Stimulated activated CD8-positive, alpha-beta memory T cell treated with anti-CD3 and anti-CD28 coated beads, Interleukin-2, amount 100 ng/mL, for 48 hours (primary cell): Measurements from ENCODE around the gene PCYT1A.
A peak's percentile ranks its signal among the peaks of the same experiment; 100 is the strongest.
"Not testable (repeated sequence)": the region's sequence is repeated elsewhere in the genome, so short reads cannot be mapped to it uniquely, and the experiment has no call there.

Source experiments
- DNase-seq, 2 donors: peaks; one replicate each; pipeline ENCODE4 v3.0.0-alpha.2; 2020; ENCODE audit warnings: low read depth in 2 of 2

Gene PCYT1A

DNA sequence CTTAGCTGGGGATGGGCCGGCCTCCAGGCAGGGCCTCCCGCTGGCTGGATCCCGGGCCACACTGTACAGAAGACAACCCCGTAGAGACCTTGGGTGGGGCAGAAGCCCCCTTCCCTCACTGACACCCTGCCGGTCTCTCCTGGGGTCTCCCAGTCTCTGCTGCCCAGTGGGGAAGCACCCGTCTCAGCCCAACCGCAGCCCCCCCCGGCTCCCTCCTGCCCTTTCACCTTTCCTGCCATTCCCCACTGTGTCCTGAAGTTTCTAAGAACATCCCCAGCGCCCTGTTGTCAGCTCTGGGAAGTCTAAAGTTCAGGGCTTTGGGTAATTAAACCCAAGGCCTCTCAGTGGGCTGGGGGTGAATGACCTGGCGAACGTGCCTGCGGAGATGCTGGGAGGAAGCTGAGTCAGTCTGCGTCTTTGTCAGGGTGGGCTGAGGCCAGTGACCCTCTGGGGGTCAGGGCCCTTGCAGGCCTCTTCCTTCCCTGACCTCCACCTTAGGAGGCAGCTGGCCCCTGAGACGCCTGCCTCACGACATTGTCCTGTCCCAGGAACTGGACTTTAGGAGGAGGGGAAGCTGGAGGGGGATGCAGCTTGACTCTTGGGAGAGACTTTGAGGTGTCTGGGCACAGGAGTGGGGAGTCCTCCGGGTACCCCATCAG, 72.6 kb downstream of the PCYT1A start:
- no peak for DNase-seq

DNA sequence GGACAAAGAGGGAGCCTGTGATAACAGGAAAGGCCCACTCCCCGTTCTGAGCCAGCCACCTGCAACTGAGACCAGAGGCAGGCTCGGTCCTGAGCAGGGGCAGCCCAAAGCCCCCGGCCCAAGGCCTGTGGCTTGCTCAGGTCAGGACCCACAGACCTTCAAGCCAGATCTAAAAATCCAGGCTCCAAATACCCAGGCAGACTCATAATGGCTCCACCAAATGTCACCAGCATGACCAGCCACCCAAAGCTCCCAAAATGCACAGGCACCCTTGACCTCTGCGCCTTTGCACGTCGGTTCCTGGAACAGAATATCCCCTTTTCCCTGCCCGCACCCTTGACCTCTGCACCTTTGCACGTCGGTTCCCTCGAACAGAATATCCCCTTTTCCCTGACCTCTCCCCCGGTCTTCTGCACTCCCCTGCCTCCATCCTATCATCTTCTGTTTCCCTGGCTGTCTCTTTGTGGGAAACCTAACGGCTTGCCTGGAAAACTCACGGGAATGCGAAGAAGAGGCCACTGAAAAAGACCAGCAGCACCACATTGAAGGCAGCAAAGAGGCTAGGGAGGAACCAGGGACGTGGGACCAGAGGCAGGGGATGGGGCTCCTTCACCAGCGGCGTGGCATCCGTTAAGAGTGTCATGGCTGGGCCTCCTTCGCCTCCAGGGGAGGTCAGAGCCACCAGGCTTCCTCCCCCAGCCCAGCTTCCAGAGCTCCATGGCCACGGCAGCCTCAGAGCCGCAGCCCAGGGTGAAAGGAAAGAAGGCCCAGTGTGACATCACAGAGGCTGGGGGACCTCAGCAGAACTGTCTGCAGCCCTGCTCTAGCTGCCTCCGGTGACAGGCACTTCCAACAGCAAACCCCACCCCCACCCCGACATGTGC, 76.6 kb downstream of the PCYT1A start, which contains the start of gene ZDHHC19:
Gene ZDHHC19, minus strand, starts transcription at position 728 of the 884 bp plus-strand sequence. Its CDS starts 85 bp downstream, at position 643.
- no peak for DNase-seq

DNA sequence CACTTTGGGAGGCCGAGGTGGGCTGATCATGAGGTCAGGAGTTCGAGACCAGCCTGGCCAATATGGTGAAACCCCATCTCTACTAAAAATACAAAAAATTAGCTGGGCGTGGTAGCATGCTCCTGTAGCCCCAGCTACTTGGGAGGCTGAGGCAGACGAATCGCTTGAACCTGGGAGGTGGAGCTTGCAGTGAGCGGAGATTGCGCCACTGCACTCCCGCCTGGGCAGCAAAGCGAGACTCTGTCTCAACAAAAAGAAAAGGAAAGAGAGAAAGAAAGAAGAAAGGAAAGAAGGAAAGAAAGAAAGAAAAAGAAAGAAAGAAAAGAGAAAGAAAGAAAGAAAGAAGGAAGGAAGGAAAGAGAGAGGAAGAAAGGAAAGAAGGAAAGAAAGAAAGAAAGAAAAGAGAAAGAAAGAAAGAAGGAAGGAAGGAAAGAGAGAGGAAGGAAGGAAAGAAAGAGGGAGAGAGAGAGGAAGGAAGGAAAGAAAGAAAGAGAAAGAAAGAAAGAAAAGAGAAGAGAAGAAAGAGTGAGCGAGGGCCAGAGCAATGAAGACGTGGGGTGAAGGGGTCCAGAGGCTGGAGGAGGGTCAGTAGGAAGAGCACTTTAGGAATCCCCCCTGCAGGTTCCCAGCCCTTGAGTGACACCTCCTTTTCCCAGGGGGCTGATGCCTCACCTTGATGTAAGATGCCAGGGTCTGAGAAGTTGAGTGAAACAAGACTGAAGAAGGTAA, 77.4 kb downstream of the PCYT1A start:
- not testable (repeated sequence) for DNase-seq

DNA sequence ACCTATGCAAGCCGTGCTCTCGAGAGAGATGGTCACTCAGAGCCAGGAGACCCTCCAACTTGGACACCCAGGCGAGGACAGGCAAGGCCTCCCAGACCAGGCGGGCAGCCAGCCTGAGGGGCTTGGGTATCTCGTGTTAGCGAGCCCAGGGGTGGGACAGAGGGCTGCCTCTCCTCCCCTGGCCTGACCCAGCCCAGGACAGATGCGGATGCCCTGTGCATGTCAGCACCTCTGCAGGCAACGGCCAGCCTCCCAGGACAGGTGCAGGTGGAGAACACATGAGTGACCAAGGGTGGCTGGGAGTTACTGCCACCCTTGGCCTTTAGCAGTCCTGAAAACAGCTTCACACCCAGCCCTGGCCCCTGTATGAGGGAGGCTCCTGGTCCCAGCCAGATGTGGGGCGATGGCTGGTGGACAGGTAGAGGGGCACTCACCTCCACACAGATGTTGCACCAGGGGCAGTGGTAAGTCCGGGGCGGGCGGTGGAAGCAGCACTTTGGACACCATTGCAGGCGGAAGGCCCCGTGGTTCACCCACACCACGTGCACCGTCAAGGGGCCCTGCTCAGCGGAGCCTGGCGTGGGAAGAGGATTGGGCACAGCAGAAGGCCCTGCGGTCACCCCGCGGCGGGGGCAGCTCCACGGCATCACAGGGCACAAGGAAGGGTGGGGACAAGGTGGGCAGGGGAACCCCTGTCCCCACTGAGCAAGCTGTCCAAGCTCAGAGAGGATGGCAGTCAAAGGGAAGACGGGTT, 78.4 kb downstream of the PCYT1A start:
- DNase-seq = no peak

DNA sequence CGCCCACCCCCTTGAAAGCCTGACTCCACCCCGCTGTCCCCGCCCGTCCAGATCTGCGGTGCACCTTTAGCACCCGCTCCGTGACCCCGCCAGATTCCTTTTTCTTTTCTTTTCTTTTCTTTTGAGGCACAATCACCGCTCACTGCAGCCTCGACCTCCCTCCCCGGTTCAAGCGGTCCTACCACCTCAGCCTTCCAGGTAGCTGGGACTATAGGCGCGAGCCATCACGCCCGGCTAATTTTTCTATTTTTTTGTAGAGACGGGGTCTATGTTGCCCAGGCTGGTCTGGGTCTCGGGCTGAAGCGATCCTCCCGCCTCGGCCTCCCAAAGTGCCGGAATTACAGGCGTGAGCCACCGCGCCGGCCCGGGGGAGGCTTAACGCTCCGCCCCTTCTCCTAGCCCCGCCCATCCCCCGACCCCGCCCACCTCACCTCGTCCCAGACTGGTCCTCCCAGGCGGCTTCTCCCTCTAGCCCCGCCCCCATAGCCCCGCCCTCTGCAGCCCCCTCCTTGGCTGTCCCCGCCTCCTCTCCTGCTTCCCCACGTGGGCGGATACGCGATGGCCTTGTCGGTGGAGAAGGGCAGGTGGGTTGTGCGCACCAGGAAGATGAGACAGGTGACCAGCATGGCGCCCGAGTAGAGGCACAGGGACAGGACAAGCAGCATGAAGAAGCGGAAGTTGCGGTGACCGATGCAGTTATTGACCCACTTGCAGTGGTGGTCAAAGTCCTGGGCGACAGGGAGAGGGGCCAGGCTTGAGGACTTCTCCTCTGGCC, 79.5 kb downstream of the PCYT1A start:
- DNase-seq = peak; percentile 46 to 61

DNA sequence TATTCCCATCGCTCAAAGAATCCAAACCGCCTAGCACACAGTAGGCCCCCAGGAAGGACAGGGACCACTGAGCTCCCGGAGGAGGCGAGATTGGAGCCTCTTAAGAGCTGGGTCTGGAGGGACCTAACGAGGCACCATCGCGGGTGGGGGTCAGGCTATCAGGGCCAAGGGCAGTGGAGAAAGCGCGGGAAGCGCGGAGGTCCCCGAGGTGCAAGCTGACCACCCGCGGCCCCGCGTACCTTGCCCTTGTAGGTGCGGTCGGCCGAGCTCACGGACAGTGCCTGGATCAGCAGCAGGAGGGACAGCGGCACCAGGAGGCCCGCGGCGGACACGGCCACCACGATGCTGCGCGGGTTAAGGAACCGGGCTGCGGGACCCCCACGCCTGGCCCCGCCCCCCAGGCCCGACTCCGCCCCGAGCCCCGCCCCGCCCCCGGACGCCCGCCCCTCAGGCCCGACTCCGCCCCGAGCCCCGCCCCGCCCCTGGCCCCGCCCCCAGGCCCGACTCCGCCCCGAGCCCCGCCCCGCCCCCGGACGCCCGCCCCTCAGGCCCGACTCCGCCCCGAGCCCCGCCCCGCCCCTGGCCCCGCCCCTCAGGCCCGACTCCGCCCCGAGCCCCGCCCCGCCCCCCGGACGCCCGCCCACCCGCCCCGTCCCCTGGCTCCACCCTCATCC, 80.2 kb downstream of the PCYT1A start:
- DNase-seq = no peak

DNA sequence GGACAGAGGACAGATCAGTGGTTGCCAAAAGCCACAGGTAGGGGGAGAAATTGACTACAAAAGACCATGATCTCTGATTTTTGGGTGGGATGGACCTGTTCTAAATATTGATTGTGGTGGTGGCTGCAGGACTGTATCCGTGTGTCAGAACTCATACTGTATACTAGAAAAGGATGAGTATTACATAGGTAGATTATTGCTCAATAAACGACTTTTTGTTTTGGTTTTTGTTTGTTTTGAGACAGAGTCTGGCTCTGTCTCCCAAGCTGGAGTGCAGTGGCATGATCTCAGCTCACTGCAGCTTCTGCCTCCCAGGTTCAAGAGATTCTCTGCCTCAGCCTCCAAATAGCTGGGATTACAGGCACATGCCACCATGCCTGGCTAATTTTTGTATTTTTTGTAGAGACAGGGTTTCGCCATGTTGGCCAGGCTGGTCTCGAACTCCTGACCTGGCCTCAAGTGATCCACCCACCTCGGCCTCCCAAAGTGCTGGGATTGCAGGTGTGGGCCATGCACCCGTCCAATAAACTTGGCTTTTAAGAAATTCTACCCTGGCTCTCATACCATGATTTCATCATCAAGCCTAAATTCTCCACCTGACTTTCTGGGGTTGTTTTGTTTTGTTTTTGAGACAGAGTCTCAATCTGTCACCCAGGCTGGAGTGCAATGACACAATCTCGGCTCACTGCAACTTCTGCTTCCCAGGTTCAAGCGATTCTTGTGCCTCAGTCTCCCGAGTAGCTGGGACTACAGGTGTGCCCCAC, 81.9 kb downstream of the PCYT1A start:
- not testable (repeated sequence) for DNase-seq

DNA sequence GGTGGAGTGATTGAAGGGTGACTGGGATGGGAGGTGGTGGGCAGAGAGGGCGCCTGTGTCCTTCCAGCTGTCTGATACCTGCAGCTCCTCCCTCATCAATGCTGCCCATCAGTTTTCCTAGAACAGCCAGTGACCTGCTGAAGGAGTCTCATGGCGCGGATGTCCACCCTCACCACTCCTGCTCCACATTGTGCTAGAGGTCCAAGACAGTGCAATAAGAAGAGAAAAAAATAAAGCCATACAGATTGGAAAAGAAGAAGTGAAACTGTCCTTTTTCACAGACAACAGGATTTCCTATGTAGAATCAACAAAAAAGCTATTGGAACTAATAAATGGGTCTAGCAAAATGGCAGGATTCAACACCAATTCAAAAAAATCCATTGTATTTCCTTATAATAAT, 83.7 kb downstream of the PCYT1A start:
- no peak for DNase-seq

DNA sequence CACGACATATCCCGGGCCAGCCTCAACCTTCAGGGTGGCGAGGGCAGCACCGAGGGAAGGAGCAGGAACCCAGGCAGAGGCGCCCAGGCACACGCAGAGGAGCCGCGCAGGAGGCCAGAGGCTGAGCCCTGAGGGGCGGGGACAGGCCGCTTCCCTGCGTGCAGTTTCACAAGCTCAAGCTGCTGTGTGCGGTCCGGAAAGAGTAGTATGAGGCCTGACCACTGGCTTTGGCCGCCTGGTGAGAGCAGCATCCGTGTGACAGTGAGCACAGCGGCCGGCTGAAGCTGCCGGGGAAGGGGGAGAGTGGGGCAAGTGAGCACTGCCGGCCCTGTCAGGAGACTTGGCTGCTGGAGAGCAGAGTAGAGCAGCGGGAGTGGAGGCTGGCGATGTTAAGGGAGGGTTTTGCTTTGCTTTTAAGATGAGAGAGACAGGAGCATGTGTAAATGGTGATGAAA, 85.0 kb downstream of the PCYT1A start:
- DNase-seq = no peak

DNA sequence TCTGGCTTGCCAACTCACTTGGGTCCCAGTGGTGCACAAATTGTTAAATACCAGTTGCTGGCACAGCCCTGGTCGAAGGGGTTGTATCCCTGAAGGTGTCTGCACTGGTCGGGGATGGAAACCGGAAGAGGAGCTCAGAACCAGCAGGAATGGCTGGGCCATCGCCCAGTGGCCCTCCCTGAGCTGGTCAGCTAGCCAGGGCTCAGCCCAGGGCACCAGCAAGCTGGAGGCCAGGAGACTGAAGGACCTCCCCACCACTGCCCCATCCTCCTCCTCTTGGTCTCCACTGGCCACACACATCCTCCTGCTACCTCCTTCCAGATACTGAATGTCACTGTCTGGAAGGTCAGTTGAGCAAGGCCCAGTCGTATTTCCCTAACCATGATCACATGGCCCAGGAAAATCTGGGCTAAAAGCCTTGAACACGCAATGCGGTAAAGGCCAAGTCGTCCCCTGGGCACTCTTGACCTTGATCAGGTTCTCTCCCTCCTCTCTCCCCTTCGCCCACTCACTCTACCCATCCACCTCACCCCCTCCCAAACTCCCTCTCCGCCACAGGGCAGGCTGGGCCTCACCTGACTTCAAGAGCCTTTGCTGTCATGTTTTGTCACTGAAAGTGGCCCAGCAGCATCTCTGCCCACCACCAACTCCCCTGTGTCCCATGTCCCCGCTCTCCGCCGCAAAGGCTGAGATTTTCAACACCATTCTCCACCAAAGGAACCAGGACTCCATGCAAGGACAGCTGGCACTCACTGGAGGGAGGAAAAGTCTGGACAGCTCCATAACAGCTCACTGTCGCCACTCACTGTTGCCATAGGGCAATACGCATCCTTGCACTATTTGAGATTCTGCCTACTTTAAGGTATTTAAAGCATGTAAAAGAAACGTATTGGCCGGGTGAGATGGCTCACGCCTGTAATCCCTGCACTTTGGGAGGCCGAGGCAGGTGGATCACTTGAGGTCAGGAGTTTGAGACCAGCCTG, 88.5 kb downstream of the PCYT1A start:
- no peak for DNase-seq

DNA sequence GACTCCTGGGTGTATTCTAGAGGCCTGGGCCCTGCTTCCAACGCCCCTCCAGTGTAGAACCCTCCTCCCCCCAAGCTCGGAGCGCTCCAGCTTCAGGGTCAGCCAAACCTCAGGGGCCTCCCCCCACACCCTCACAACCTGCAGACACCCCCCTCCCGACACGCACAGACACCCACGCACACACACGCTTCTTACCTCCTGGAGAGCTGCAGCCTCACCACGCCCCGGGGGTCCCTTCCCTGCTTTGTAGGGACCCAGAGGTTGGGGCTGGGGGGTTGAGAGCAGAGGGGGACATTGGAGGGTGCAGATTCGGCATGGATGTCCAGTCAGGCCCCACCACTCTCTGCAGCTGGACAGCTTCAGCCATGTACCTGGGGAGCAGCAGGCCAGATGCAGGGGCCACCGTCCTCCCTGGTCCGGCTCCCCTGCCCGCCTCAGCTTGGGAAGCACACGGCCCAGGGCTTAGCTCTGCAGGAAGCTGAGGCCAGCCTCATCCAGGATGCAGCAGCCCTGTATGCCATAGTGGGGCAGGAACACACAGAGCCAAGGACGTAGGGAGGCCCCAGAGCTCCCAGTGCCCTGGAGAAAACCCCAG, 89.3 kb downstream of the PCYT1A start:
- DNase-seq = no peak

DNA sequence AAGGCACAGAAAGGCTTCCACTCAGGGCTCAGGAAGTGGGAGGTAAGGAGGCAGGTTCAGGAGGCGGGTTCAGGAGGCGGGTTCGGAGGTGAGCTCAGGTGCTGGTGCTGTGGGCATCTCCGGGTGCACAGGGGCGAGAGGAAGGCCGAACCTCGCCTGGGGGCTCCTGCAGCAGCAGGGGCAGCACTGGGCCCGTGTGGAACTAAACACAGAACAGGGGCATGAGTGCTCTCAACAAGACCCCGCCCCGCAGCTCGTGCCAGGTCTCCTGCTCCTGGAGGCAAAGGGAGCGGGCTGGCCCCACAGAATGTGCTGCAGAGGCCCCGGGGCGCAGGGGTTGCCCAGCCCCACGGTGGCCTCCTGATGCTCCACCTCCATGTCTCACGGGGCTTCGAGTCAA, 90.0 kb downstream of the PCYT1A start:
- no peak for DNase-seq

DNA sequence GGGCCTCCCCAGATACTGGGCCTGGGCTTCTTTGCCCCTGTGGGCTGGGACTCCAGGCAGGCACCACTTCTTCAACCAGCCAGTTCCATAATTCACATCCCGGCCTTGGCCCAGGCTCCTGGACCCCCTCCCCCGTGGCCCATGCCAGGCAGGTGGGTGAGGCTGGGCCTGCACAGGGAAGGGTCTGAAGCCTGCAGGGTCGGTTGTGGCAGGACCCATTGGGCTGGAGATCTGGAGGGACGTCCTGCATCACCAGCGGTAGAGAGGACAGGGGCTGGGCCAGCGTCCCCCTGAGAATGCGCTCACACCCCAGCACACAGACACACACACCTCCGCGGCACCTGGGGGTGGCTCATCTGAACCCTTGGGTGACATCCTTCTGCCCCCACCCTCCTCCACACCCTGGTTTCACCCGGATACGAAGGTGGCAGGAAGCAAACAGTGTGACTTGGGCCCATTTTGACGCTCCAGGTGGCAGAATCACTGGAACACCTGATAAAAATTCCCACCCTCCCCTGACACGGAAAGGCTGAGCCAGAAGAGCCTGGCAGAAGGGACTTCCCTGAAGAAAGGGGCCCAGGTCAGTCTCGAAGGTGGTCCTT, 91.8 kb downstream of the PCYT1A start:
- DNase-seq = no peak

DNA sequence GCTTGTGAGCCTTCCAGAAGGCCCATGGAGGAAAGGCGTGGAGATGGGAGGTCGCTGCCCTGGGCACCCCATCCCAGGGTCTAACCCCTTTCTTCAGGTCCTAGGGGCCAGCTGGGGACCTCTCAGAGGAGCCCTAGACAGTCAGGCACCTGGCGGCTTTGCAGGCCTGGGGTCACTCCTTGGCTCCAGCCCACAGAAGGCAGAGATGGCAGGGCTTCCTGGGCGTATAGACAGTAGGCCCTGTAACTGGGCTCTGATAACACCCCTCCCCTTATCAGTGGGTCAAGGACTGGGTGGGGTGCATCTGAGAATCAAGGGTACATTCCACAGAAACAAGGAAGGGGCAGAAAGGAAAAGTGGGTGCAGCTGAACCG, 93.0 kb downstream of the PCYT1A start:
- DNase-seq = no peak

DNA sequence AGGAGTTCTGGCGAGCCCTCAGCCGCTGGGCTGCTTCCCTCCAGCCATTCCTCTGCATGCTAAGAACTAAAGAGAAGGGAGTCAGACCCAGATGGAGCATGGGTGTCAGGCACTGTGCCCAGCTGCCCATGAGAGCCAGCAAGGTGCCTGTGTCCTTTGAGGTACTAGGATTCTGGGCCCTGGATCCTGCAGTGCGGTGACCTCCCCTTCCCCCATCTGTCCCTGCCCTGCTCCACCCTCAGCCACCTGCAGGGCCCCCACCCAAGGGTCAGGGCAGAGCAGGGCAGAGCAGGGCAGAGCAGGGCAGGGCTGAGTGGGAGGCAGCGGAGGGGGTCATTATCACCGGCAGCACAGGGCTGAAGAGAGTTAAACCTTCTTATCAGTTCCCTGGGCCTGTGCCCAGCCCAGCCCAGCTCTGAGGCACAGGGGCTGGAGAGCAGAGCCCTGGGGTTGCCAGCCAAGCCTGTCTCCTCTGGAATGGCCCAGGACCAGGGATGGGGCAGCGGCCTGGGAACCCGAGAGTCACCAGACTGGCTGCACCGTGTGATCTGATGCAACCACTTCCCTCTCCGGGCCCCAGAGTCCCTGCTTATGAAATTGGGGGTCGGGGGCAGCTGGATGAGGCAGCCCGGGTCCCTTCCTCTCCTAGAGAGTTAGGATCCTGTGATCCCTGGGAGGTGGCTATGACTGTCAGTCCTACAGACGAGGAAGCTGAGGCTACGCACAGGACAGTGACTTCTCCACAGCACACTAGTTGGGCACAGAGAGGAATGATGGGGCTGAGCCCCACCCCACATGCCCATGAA, 93.6 kb downstream of the PCYT1A start:
- DNase-seq = no peak

DNA sequence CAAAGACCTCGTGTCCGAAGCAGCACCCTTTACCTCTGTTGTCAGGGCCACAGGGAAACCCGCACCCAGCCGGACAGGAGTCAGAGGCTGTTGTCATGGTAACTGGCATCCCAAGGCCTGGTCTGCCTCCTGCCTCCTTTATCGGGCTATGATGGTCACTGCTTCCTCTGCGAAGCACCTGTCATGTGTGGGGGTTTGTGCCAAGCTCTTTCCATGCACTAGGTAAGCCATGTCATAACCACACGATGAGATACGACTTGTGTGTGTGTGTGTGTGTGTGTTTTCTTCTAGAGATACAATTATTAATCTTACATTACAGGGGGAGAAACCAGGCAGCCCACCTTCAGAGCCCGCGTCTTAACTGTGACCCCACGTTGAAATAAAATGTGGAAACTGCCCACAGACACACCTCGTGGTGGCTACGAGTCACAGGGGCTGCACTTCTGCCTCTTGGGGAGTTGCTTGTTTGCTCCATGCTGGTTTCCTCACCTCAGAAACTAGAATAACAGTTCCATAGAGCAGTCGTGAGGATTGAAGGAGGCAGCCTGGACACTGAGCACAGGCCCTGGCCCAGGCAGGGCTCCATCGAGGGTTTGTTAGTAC, 94.3 kb downstream of the PCYT1A start:
- no peak for DNase-seq
